NCI-H345 treated with DMSO at 0.1 percent for 48 hours (cell line): ENCODE data around the gene ARFIP1.
"Not testable (repeated sequence)": the region's sequence is repeated elsewhere in the genome, so short reads cannot be mapped to it uniquely, and the experiment has no call there.

ENCODE experiments used
- DNase-seq: peaks from one replicate; lab custom pipeline; 2025; ENCODE audit not compliant: unreplicated experiment; lab: John Stamatoyannopoulos, UW

The ARFIP1 gene

GRCh38 chr4:152887981-152888380 lies 108.2 kb downstream of the ARFIP1 start:
- no peak for DNase-seq

GRCh38 chr4:152892974-152893373 lies 113.2 kb downstream of the ARFIP1 start:
- DNase-seq = no peak

DNA sequence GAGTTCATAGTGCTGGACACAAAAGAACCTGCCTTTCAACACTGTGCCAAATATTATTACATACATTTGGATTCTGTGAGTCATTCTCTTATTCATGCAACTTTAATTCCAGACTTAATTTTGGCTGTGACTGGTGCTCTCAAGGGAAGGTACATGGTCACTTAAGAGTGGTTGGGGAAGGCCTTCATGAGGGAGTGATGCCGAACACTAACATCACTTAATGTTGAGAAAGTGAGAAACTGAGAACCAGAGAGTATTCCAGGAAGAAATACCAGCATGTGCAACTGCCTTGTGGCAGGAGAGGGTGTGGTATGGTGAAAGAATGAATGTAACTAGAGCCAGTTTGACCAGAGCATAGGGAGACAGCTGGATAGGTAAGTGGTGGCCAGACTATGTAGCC lies 114.9 kb downstream of the ARFIP1 start:
- no peak for DNase-seq

- no peak for DNase-seq
Observed at GRCh38 chr4:152896811-152897210, 117.1 kb downstream of the ARFIP1 start.

DNA sequence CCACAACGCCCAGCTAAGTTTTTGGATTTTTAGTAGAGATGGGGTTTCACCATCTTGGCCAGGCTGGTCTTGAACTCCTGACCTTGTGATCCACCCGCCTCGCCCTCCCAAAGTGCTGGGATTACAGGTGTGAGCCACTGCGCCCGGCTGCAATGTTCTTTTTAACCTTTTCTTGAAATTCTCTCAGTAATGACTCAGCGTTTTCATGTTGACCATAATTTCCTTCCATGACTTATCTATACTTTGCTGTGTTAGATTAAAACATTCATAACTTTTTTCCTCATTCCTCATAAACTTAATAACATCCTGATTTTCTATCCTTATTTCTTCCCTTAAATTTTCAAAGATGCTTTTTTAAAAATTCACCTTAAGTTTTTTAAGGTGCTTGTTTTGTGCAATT lies 118.4 kb downstream of the ARFIP1 start:
- not testable (repeated sequence) for DNase-seq

- DNase-seq = no peak
Observed at GRCh38 chr4:152898606-152899005, 118.9 kb downstream of the ARFIP1 start.

GRCh38 chr4:152900395-152900794 lies 120.6 kb downstream of the ARFIP1 start:
- DNase-seq = no peak

DNA sequence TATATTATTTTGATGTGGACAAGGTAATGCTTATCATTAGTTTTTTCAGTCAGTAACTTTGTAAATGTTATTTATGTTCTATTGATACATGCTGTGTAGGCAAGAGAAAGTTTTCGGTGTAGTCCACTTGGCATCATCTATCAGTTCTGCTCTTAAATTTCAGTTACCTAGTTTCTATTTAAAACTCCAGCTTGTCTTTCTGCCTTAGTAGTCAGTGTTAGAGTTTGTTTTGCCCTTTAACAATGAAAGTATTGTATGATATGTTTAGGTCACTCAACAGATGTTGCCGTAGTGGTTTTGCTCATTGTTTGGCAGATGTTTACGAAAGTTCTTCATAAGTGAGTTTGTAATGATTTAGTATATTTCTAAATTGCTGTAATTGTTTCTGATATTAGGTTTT lies 121.5 kb downstream of the ARFIP1 start:
- DNase-seq = no peak

GRCh38 chr4:152903658-152904057 lies 123.9 kb downstream of the ARFIP1 start:
- DNase-seq = no peak

- DNase-seq = no peak
Observed at GRCh38 chr4:152909901-152910300, 130.1 kb downstream of the ARFIP1 start.

DNA sequence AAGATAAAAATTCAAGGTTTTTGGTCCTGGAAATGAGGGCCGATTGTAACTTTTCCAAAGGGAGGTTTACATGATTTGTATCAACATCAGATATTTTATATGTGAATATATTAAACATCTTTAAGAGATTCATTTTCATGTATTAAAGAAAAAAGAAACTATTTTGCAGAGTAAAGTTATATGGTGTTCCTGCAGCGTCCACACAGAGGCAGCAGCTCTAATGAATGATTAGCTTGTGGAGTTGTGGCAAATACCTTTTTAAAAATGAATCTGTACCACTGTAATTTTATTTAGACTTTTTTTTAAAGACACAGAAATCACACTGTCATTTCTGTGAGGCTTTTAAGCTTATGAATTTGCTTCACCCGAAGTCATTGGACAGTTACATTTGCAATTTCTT lies 130.8 kb downstream of the ARFIP1 start:
- no peak for DNase-seq

- no peak for DNase-seq
Observed at GRCh38 chr4:152917543-152918395, 138.0 kb downstream of the ARFIP1 start.

GRCh38 chr4:152919826-152920225 lies 140.1 kb downstream of the ARFIP1 start:
- DNase-seq = no peak

GRCh38 chr4:152920768-152921167 lies 141.0 kb downstream of the ARFIP1 start:
- no peak for DNase-seq

DNA sequence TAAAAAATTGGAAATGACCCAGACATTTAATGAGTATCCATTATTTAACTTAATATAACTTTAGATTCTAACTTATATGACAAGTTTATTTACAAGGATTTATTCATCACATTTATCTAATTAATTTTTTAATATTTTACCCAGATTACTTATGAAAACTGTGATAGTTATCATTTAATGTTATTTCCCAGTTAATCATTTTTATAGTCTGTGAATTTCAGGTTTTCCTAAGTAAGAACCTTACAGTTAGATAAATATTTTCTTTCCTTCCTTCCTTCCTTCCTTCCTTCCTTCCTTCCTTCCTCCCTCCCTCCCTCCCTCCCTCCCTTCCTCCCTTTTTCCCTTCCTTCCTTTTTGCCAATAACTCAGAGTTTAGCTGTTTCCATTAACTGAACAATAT lies 141.5 kb downstream of the ARFIP1 start:
- DNase-seq = no peak

DNA sequence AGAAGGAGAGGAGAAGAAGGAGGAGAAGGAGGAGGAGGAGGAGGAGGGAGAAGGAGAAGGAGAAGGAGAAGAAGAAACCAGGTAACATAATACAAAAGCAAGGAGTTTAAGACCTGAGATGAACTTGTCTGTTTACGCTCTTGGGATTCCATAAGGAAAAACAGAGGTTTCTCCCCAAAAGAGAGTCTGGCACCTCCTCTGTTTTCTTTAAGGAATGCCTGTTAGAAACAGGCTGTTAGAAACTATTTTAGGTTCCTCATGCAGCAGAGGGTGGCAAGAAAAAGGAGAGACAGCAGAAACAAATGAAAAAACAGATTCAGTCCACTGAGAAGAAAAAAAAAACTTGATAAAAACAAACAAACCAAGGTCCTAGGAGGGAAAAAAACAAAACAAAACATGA lies 146.1 kb downstream of the ARFIP1 start:
- DNase-seq = no peak

DNA sequence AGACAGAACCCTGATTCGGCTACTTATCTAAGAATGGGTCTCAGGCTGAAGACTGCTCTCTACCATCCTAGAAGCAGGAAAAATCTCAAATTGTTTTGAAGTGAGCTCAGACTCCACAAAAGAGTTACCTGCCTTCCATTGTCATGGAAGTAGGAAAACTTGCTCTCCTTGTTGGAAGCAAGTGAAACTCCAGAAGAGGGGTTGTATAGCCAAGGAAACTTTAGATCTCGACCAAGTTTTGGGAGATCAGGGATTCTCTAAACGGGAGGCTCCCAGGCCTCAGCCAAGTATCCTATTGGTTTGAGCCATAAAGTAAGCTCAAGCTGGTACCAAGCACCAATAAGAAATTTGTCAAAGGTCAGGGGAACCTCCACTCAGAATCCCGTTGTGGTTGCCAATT lies 147.2 kb downstream of the ARFIP1 start:
- no peak for DNase-seq

DNA sequence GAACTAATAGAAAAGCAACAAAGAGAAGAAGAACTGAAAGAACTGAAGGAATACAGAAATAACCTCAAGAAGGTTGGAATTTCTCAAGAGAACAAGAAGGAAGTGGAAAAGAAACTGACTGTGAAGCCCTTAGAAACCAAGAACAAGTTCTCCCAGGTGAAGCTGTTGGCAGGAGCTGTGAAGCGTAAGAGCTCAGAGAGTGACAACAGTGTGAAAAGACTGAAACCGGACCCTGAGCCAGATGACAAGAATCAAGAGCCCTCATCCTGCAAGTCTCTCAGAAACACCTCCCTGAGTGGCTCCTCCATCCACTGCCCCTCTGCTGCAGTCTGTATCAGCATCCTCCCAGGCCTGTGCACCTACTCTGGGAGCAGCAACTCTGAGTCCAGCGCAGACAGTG lies 148.0 kb downstream of the ARFIP1 start:
- no peak for DNase-seq

- DNase-seq = no peak
Observed at GRCh38 chr4:152928286-152928685, 148.5 kb downstream of the ARFIP1 start.

DNA sequence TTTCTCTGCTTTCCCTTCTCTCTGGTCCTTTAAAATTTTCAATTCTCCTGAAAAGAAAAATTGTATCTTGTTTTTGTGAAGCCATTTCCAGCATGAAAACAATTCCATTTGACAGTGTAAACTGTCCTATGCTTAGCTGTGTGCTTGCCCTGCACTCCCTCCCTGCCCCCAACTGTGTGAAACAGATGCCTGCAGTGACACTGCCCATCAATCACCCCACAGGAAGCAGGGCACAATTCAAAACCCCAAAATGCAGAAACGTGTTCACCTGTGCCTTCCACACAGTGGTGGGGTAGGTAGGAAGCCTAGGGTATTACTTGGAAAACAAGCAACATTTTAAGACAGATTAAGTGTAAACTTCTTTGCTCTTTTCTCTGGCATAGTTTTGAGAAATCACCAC lies 150.1 kb downstream of the ARFIP1 start:
- DNase-seq = no peak

DNA sequence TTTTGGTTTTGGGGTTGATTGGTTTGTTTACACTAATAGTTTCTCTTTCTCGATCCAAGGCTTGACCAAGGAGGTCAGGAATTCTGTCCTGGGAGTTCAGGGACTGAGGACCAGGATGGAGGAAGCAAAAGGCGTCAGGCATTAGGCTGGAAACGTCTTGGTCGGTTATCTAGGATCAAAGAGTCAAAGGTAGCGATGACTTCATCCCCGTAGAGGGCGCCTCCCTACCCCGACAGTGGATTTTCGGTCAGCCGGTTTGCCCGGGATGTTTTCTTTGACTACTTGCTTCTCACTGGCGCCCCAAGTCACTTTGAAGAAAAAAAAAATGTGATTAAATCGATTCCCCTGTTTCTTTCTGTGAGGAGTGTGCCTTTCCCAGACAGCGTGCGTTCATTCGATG lies 155.4 kb downstream of the ARFIP1 start:
- no peak for DNase-seq

- DNase-seq = peak; percentile 78
Observed at GRCh38 chr4:152935631-152936445, 156.1 kb downstream of the ARFIP1 start, which contains the start of gene FHDC1. Gene FHDC1, plus strand, starts transcription at chr4:152936323. Its CDS starts 6,735 bp downstream, at chr4:152943058.
